PC-3 (cell line): ENCODE results near the gene COL19A1. TPM values are rescaled to one million over a fixed set of nuclear protein-coding genes. Genes with fewer than 3 reads are reported as not detected.

Experiments used
- ATAC-seq: fragments of 200-7000 bp; cut with Tn5 transposase; 2 replicates; pipeline ENCODE4 v1.9.1; 2020; ENCODE audit warnings: mild to moderate bottlenecking, moderate library complexity
- BruUV-seq: library from RNA; stranded (reverse); fragments of 400-500 nt; replicated peaks from 2 replicates; lab custom pipeline; 2021; lab: Mats Ljungman, UMichigan
- CTCF ChIA-PET: fragments of 300-600 bp; sonication (Branson Sonifier 250); formaldehyde crosslinking; loops from one replicate; lab custom pipeline; 2022; ENCODE audit warnings: antibody characterized with exemption; lab: Charles Lee
- POLR2A ChIA-PET: fragments of 300-600 bp; sonication (Branson Sonifier 250); formaldehyde crosslinking; loops from one replicate; lab custom pipeline; 2022; ENCODE audit warnings: antibody characterized with exemption; ENCODE audit not compliant: unreplicated experiment; lab: Charles Lee
- DNase-seq: peaks from one replicate; pipeline ENCODE4 v3.0.0-alpha.2; 2015
- H2AFZ ChIP-seq: fragments of 300-600 bp; sonication (generic); 2 replicates; pipeline ENCODE4 v1.6.0; 2016; ENCODE audit warnings: antibody characterized with exemption, low read length
- H3F3A ChIP-seq: fragments of 300-600 bp; sonication (generic); one replicate; pipeline ENCODE4 v1.6.0; 2017; ENCODE audit warnings: antibody characterized with exemption, low read length, control low read depth, mild to moderate bottlenecking; ENCODE audit not compliant: unreplicated experiment
- H3K27ac ChIP-seq: fragments of 300-600 bp; sonication (generic); 2 replicates; pipeline ENCODE4 v1.5.1; 2016; ENCODE audit warnings: mild to moderate bottlenecking, low read length
- H3K27me3 ChIP-seq: fragments of 300-600 bp; sonication (generic); 2 replicates; pipeline ENCODE4 v1.6.1; 2016; ENCODE audit warnings: low read length, mixed read lengths
- H3K36me3 ChIP-seq: fragments of 300-600 bp; sonication (generic); 2 replicates; pipeline ENCODE4 v1.6.1; 2016; ENCODE audit warnings: low read depth, mixed run types, low read length, mixed read lengths
- H3K4me1 ChIP-seq: fragments of 300-600 bp; sonication (generic); 2 replicates; pipeline ENCODE4 v1.5.1; 2016; ENCODE audit warnings: low read length; ENCODE audit not compliant: insufficient read depth
- H3K4me2 ChIP-seq: fragments of 300-600 bp; sonication (generic); 2 replicates; pipeline ENCODE4 v1.6.0; 2016; ENCODE audit warnings: low read length
- H3K4me3 ChIP-seq: fragments of 300-600 bp; sonication (generic); 2 replicates; pipeline ENCODE4 v1.5.1; 2016; ENCODE audit warnings: mild to moderate bottlenecking, low read length, mixed read lengths
- H3K79me2 ChIP-seq: fragments of 300-600 bp; sonication (generic); 2 replicates; pipeline ENCODE4 v1.6.1; 2017; ENCODE audit warnings: low read length, mixed read lengths
- H3K9ac ChIP-seq: fragments of 300-600 bp; sonication (generic); 2 replicates; pipeline ENCODE4 v1.6.0; 2016; ENCODE audit warnings: mild to moderate bottlenecking, low read length
- H3K9me2 ChIP-seq: fragments of 300-600 bp; sonication (generic); replicated peaks from 2 replicates; pipeline ENCODE4 v1.6.1; 2016; ENCODE audit warnings: mixed run types, low read length, mixed read lengths
- H3K9me3 ChIP-seq: fragments of 300-600 bp; sonication (generic); 2 replicates; pipeline ENCODE4 v1.6.1; 2016; ENCODE audit warnings: low read length, mixed read lengths
- H4K20me1 ChIP-seq: fragments of 300-600 bp; sonication (generic); 2 replicates; pipeline ENCODE4 v1.6.1; 2016; ENCODE audit warnings: low read length, mixed read lengths
- EZH2 ChIP-seq: fragments of 300-600 bp; sonication (generic); IDR thresholded peaks from one replicate; pipeline ENCODE4 v1.6.1; 2017; ENCODE audit warnings: antibody characterized with exemption, mild to moderate bottlenecking, low read length; ENCODE audit not compliant: unreplicated experiment
- EZH2phosphoT487 ChIP-seq: fragments of 300-600 bp; sonication (generic); IDR thresholded peaks from 2 replicates; pipeline ENCODE4 v1.6.1; 2018; ENCODE audit warnings: mild to moderate bottlenecking, antibody characterized with exemption, low read length, borderline replicate concordance
- intact Hi-C: fragments of 100-400 bp; cut with micrococcal nuclease; formaldehyde crosslinking; loops from 2 replicates; pipeline ENCODE4 v1.9.0; 2023
- total RNA-seq: library from RNA; depleted of rRNA; stranded (reverse); fragments of >200 nt; gene quantifications from 2 replicates; pipeline ENCODE4 v1.2.3, GENCODE V29; 2014
- TF ChIP-seq, protein P1 (sequence below): fragments of 300-600 bp; sonication (generic); conservative IDR thresholded peaks from 2 replicates; pipeline ENCODE4 v1.5.1; 2017; ENCODE audit warnings: antibody characterized with exemption, low read depth, mild to moderate bottlenecking, low read length

The COL19A1 gene
- total RNA-seq, 1 experiment from 2014 or later: not detected

DNA sequence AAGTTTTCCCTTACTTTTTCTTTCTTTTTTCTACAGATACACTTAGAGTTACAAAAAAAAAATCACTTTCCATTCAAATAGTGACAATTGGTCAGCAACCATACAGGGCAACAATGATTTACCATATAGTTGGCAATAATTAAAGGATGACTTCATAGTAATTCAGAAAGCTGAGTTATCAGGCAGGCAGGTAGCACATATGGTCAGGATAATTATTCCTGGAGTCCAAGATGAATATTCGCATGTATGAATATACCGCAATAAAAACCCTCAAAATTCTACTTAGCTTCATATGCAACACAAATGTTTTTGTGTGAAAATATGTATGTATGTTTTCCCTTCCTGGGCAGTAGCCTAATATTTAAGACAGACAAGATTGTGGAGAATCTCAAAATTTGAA is 34.5 kb downstream of the COL19A1 start:
- H3K27ac ChIP-seq: no peak overlapping the region
- TF ChIP-seq EZH2: no peak
- TF ChIP-seq EZH2phosphoT487: no peak
- TF ChIP-seq, protein P1, sequence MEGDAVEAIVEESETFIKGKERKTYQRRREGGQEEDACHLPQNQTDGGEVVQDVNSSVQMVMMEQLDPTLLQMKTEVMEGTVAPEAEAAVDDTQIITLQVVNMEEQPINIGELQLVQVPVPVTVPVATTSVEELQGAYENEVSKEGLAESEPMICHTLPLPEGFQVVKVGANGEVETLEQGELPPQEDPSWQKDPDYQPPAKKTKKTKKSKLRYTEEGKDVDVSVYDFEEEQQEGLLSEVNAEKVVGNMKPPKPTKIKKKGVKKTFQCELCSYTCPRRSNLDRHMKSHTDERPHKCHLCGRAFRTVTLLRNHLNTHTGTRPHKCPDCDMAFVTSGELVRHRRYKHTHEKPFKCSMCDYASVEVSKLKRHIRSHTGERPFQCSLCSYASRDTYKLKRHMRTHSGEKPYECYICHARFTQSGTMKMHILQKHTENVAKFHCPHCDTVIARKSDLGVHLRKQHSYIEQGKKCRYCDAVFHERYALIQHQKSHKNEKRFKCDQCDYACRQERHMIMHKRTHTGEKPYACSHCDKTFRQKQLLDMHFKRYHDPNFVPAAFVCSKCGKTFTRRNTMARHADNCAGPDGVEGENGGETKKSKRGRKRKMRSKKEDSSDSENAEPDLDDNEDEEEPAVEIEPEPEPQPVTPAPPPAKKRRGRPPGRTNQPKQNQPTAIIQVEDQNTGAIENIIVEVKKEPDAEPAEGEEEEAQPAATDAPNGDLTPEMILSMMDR: no peak
- no peak overlapping the region for H3K9ac ChIP-seq
- H3K4me3 ChIP-seq: no peak overlapping the region
- peaks cover 7% of the 10 kb centered on the region; the same call in 1 of the 2 replicates for H3K27me3 ChIP-seq
- POLR2A ChIA-PET: no interaction called here
- H3K4me2 ChIP-seq: no peak overlapping the region
- intact Hi-C loops: no loop called here
- H3K36me3 ChIP-seq: no peaks in the 10 kb centered on the region
- no peaks in the 10 kb centered on the region for H4K20me1 ChIP-seq
- no peak for DNase-seq
- no TSS peak for BruUV-seq
- H3K9me2 ChIP-seq: no peaks in the 10 kb centered on the region
- no peak overlapping the region for H2AFZ ChIP-seq
- no peaks in the 10 kb centered on the region for H3K9me3 ChIP-seq
- no peak for ATAC-seq
- CTCF ChIA-PET: no interaction called here
- no peaks in the 10 kb centered on the region for H3K79me2 ChIP-seq
- no peaks in the 10 kb centered on the region for H3F3A ChIP-seq
- H3K4me1 ChIP-seq: no peaks in the 10 kb centered on the region

DNA sequence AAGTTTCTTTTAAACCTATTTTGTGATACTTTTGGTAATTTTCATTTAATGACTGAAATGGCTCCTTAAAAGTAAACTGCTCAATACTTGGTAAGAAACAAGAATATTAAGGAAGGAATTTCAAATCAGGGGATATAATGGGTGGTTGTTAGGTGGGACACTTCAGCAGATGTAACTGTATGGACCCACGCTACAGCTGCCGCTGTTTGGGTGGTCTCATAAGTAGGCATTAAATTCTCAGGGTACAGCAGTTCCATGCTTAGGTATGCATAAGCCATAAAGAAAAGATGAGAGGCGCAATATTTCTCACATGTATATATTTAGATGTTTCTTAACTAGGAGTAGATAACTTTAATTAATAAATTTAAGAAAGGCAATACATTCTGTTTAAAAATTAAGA is 35.0 kb downstream of the COL19A1 start:
- no peak overlapping the region for H2AFZ ChIP-seq
- ChIA-PET CTCF (no interaction called here), POLR2A (no interaction called here)
- H3F3A ChIP-seq: no peaks in the 10 kb centered on the region
- H4K20me1 ChIP-seq: no peaks in the 10 kb centered on the region
- H3K27ac ChIP-seq: no peak overlapping the region
- H3K27me3 ChIP-seq: peaks cover 7% of the 10 kb centered on the region; the same call in 1 of the 2 replicates
- no peak overlapping the region for H3K4me3 ChIP-seq
- no peaks in the 10 kb centered on the region for H3K9me3 ChIP-seq
- BruUV-seq: no TSS peak
- ATAC-seq (no peak), DNase-seq (no peak)
- no peaks in the 10 kb centered on the region for H3K79me2 ChIP-seq
- intact Hi-C loops: no loop called here
- H3K4me1 ChIP-seq: no peaks in the 10 kb centered on the region
- H3K9ac ChIP-seq: no peak overlapping the region
- no peaks in the 10 kb centered on the region for H3K36me3 ChIP-seq
- no peaks in the 10 kb centered on the region for H3K9me2 ChIP-seq
- no peak overlapping the region for H3K4me2 ChIP-seq
- no peak for TF ChIP-seq EZH2phosphoT487
- TF ChIP-seq EZH2: no peak
- TF ChIP-seq, protein P1: no peak

- Histone ChIP-seq H3K36me3 (no peaks in the 10 kb centered on the region), H3F3A (no peaks in the 10 kb centered on the region), H3K4me1 (no peaks in the 10 kb centered on the region), H3K9me2 (no peaks in the 10 kb centered on the region), H3K79me2 (no peaks in the 10 kb centered on the region), H3K27ac (no peak overlapping the region), H3K9ac (no peak overlapping the region), H3K9me3 (no peaks in the 10 kb centered on the region), H2AFZ (no peak overlapping the region), H3K4me2 (no peak overlapping the region), H3K4me3 (no peak overlapping the region), H4K20me1 (no peaks in the 10 kb centered on the region), H3K27me3 (no peaks in the 10 kb centered on the region)
- CTCF ChIA-PET: no interaction called here
- intact Hi-C loops: no loop called here
- DNase-seq: no peak
- POLR2A ChIA-PET: no interaction called here
- TF ChIP-seq EZH2phosphoT487: no peak
- TF ChIP-seq, protein P1: no peak
- no peak for TF ChIP-seq EZH2
- no peak for ATAC-seq
- no TSS peak for BruUV-seq
Measured at GRCh38 chr6:69907981-69908498, 41.7 kb downstream of the COL19A1 start.
